Heart left ventricle (tissue), 16 donors: ENCODE measurements around the gene OR6M1. TPM values are rescaled to one million over a fixed set of nuclear protein-coding genes. Genes with fewer than 3 reads are reported as not detected.

Source experiments
- ATAC-seq, 4 donors: fragments of 200-7000 bp; cut with Tn5 transposase; one replicate each; pipeline ENCODE4 v1.9.1; 2020 to 2022; ENCODE audit warnings: moderate library complexity in 4 of 4, mild to moderate bottlenecking in 3 of 4, moderate number of reproducible peaks in 1 of 4
- DNase-seq, 5 donors: peaks; one replicate each; pipeline ENCODE4 v3.0.0-alpha.2; 2020
- H3K27ac ChIP-seq, 12 donors: fragments of 200-600 bp; sonication (generic) in 4 of 12; one replicate each; pipeline versions ENCODE4 v1.5.0 to v1.8.0; 2016 to 2022; ENCODE audit warnings: mild to moderate bottlenecking in 2 of 12
- H3K27me3 ChIP-seq, 9 donors: fragments of 200-600 bp; sonication (generic) in 2 of 9; one replicate each; pipeline versions ENCODE4 v1.5.1 to v1.8.0; 2016 to 2022; ENCODE audit warnings: mild to moderate bottlenecking in 3 of 9
- H3K36me3 ChIP-seq, 9 donors: fragments of 200-600 bp; sonication (generic) in 2 of 9; one replicate each; pipeline versions ENCODE4 v1.5.0 to v1.8.0; 2018 to 2022; ENCODE audit warnings: mild to moderate bottlenecking in 2 of 9
- H3K4me1 ChIP-seq, 12 donors: fragments of 200-600 bp; sonication (generic) in 4 of 12; one replicate each; pipeline versions ENCODE4 v1.5.0 to v1.8.0; 2016 to 2022; ENCODE audit warnings: mild to moderate bottlenecking in 3 of 12
- H3K4me3 ChIP-seq, 12 donors: fragments of 200-600 bp; sonication (generic) in 4 of 12; one replicate each; pipeline versions ENCODE4 v1.5.0 to v1.8.0; 2017 to 2022; ENCODE audit warnings: mild to moderate bottlenecking in 9 of 12, moderate library complexity in 4 of 12
- H3K9me3 ChIP-seq, 12 donors: fragments of 200-600 bp; sonication (generic) in 4 of 12; one replicate each; pipeline versions ENCODE4 v1.5.0 to v1.8.0; 2016 to 2022; ENCODE audit warnings: mild to moderate bottlenecking in 1 of 12
- CTCF ChIP-seq, 12 donors: fragments of 200-600 bp; sonication (generic) in 4 of 12; IDR thresholded peaks; one replicate each; pipeline versions ENCODE4 v1.5.0 to v1.8.0; 2018 to 2022; ENCODE audit warnings: antibody characterized with exemption in 12 of 12, mild to moderate bottlenecking in 5 of 12
- POLR2A ChIP-seq, 2 donors: fragments of 450-650 bp; IDR thresholded peaks; one replicate each; pipeline ENCODE4 v1.6.1; 2017; ENCODE audit warnings: antibody characterized with exemption in 2 of 2, mild to moderate bottlenecking in 2 of 2, moderate library complexity in 2 of 2
- WGBS, 4 donors: extraction: QIAGEN DNeasy Blood & Tissue Kit in 2 of 4; methylation state at CpG; one replicate each; pipeline versions ENCODE4 v1.1.5 to v1.1.7; 2013 to 2018; 5-methylcytosine and 5-hydroxymethylcytosine counted together
- intact Hi-C, 10 donors: fragments of 100-400 bp; cut with DNase I; formaldehyde crosslinking; loops; one replicate each; pipeline versions ENCODE4 v1.11.1 to v1.14.2; 2022
- polyA plus RNA-seq, 2 donors: library from polyadenylated mRNA; stranded (reverse); fragments of 200-250 nt; gene quantifications; one replicate each; pipeline ENCODE4 v1.2.3, GENCODE V29; 2013
- total RNA-seq, 9 donors: library from RNA; depleted of rRNA in 2 of 9; stranded (reverse); fragments of >200 nt in 2 of 9; fragmentation: NEBNext Ultra II Directional in 3 of 9; extraction: Animal tissue kit (Norgen Biotek cat#: 25700) in 3 of 9; gene quantifications; one replicate each; pipeline versions ENCODE4 v1.1.0 to v1.2.4, GENCODE V29; 2016 to 2023
- donor health status: ischemic (EF 13 %, LVEDD 7.1; RV severe dilation, severe dysfunction).
- donor health status: healthy with polysubstance abuse.
- donor health status: DM: no; HTN: yes; CAD: no.
- donor health status: DM: no; HTN: no; CAD: no.
- donor health status: ischemic (EF 25% LVEDD 6.9; RV normal size, moderate dysfunction).
- donor health status: ischemic (EF 25% LVEDD 5.7; RV mildly dilated, moderate dysfunction).
- donor health status: healthy.
- donor health status: DM: yes; HTN: yes; CAD: no.
- donor health status: ischemic (EF 35%, LVEDD 5.7; RV mildly dilated, moderate dysfunction).
- donor health status: nonischemic (EF 11% LVEDD 7.7; RV severe dilation, severe dysfunction).
- donor health status: DM: yes; HTN: yes; CAD: no.
- donor health status: PGD.
- donor health status: ischemic (EF 29% LVEDD 5.4; RV normal size, mild dysfunction).
- donor health status: nonischemic (EF 23%, LVEDD 6.1; RV moderate dilation, normal function).

OR6M1 gene
- total and polyA plus RNA-seq, 11 donors: not detected

DNA sequence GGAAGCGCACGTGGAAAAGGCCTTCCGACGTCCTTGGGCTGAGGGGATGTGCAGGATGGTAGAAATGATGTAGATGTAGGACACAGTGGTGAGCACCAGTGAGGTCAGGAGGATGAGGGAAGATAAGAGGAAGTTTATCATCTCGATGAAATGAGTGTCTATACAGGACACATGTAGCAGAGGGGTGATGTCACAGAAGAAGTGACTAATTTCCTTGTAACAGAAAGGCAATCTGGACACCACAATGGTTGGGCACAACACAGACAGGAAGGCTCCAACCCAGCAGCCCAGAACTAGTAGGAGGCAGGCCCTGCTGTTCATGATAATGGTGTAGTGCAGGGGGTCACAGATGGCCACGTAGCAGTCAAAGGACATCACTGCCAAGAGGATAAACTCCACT lies 35.0 kb upstream of the OR6M1 start:
- intact Hi-C loops: no loop called here
- ATAC-seq (no peak), DNase-seq (no peak)
- no peak overlapping the region for H3K27ac ChIP-seq
- TF ChIP-seq POLR2A (IDR thresholded peaks at IDR 0.05) (no peak), CTCF (IDR thresholded peaks at IDR 0.05) (no peak)
- H3K4me1 ChIP-seq: no peaks in the 10 kb centered on the region
- 53 to 62% (median 54%) methylated on average over 6 of the region's 6 CpGs for WGBS, 4 donors
- peaks cover 0 to 3% (median 0%) of the 10 kb centered on the region in 9 donors for H3K27me3 ChIP-seq
- H3K4me3 ChIP-seq: no peak overlapping the region
- no peaks in the 10 kb centered on the region for H3K36me3 ChIP-seq
- no peaks in the 10 kb centered on the region for H3K9me3 ChIP-seq

GRCh38 chr11:123839131-123839530 lies 33.0 kb upstream of the OR6M1 start:
- no peak for ATAC-seq
- WGBS, 4 donors: 85 to 92% (median 88%) methylated on average over 5 of the region's 5 CpGs
- intact Hi-C loops: no loop called here

GRCh38 chr11:123838659-123839058 lies 32.5 kb upstream of the OR6M1 start:
- TF ChIP-seq CTCF (IDR thresholded peaks at IDR 0.05): no peak
- no peak for TF ChIP-seq POLR2A (IDR thresholded peaks at IDR 0.05)
- no peak overlapping the region for H3K27ac ChIP-seq
- H3K27me3 ChIP-seq: peaks cover 0 to 3% (median 0%) of the 10 kb centered on the region in 9 donors
- no peak overlapping the region for H3K4me3 ChIP-seq
- WGBS, 4 donors: 44 to 58% (median 47%) methylated on average over 1 of the region's 1 CpG
- DNase-seq (no peak), ATAC-seq (no peak)
- H3K9me3 ChIP-seq: no peaks in the 10 kb centered on the region
- intact Hi-C loops: no loop called here
- no peaks in the 10 kb centered on the region for H3K36me3 ChIP-seq
- no peaks in the 10 kb centered on the region for H3K4me1 ChIP-seq

More at GRCh38 chr11:123839131-123839530, 33.0 kb upstream of the OR6M1 start:
- peaks cover 0 to 3% (median 0%) of the 10 kb centered on the region in 9 donors for H3K27me3 ChIP-seq
- H3K4me1 ChIP-seq: no peaks in the 10 kb centered on the region
- TF ChIP-seq POLR2A (IDR thresholded peaks at IDR 0.05): no peak
- no peak for TF ChIP-seq CTCF (IDR thresholded peaks at IDR 0.05)
- no peaks in the 10 kb centered on the region for H3K9me3 ChIP-seq
- no peak overlapping the region for H3K4me3 ChIP-seq
- no peak for DNase-seq
- H3K36me3 ChIP-seq: no peaks in the 10 kb centered on the region
- no peak overlapping the region for H3K27ac ChIP-seq

- 28 to 32% (median 30%) methylated on average over 3 of the region's 3 CpGs for WGBS, 4 donors
- intact Hi-C loops: no loop called here
- ATAC-seq: no peak
Measured at GRCh38 chr11:123838199-123838598, 32.0 kb upstream of the OR6M1 start.

More at GRCh38 chr11:123838199-123838598, 32.0 kb upstream of the OR6M1 start:
- H3K4me3 ChIP-seq: no peak overlapping the region
- TF ChIP-seq CTCF (IDR thresholded peaks at IDR 0.05) (no peak), POLR2A (IDR thresholded peaks at IDR 0.05) (no peak)
- H3K9me3 ChIP-seq: no peaks in the 10 kb centered on the region
- H3K4me1 ChIP-seq: no peaks in the 10 kb centered on the region
- peaks cover 0 to 3% (median 0%) of the 10 kb centered on the region in 9 donors for H3K27me3 ChIP-seq
- DNase-seq: no peak
- no peaks in the 10 kb centered on the region for H3K36me3 ChIP-seq
- no peak overlapping the region for H3K27ac ChIP-seq
